ENCODE data around the gene PYROXD2. TPM values are rescaled to one million over a fixed set of nuclear protein-coding genes. Genes with fewer than 3 reads are reported as not detected.

Gene PYROXD2
- total and polyA plus RNA-seq, 2 of the 13 experiments (the other 11 are each of a cell fraction or from before 2014, with no cell fraction given): 2.0 to 6.2 TPM

GRCh38 chr10:98351831-98352402 lies 63.1 kb downstream of the PYROXD2 start (continued):
- TF ChIP-seq ELK4 (CRISPR knock-in tag; IDR thresholded peaks at IDR 0.05; ENCODE audit: borderline replicate concordance) (no peak), MTERF4 (CRISPR knock-in tag; IDR thresholded peaks at IDR 0.05) (no peak), ZNF296 (CRISPR knock-in tag; conservative IDR thresholded peaks at IDR 0.05) (no peak), NKX3-1 (CRISPR knock-in tag; IDR thresholded peaks at IDR 0.05) (no peak), SAP130 (CRISPR knock-in tag; IDR thresholded peaks at IDR 0.05; ENCODE audit: low read depth) (no peak), ARNTL (CRISPR knock-in tag; IDR thresholded peaks at IDR 0.05) (no peak), NCOA1 (CRISPR knock-in tag; IDR thresholded peaks at IDR 0.05) (no peak), CEBPZ (IDR thresholded peaks at IDR 0.05; ENCODE audit: low read length) (no peak)
